ENCODE data around the gene SBK1.

GRCh38 chr16:28301620-28302019 is 9.3 kb downstream of the SBK1 start:
- TF ChIP-seq CTCF (IDR thresholded peaks at IDR 0.05) = no peak
- no peak for TF ChIP-seq ZFX (IDR thresholded peaks at IDR 0.05; ENCODE audit: borderline replicate concordance)

Measured in 22Rv1 (cell line).